ENCODE data around the gene MAPKAPK3.

The MAPKAPK3 gene

DNA sequence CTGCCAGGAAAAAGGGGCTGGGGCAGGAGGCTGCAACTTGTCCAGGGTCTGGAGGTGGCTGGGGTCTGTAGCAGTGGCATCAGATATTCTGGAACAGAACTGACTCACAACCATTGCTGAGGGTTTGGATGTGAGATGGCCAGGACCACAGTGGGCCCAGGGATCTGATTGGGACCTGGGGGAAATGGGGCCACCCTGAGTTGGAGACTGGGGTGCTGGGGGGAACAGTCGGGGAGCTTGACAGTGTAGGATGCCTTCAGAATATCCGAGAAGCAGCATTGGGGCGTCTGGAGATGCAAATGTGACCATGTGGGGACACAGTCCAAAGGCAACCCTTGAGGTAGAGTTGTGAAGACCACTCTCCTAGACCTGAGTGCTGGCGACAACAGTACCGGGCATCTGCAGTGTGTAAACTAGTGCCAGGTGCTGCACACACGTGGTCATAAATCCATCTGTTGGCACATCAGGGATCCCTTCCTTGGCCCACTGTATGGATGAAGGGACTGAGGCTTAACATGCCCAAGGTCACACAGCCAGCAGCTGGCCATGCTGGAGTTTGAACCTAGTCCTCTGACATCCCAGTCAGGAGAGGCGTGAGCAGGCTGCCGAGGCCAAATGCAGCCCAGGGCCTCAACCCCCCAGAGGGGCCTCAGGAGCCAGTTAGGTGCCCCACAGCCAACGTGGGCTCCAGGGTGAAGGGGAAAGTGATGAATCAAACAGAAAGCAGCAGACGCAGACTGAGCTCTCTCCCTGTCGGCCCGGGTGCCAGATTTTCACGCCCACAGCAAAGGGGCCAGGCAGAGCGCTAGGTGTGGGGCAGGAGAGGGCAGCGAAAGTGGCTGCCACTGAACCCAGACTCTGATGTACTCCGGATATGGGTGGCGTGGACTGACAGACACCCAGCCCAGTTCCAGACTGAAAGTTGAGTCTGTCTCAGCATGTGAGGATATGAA lies 28.9 kb upstream of the MAPKAPK3 start:
- no CpG with 5 or more reads among the region's 17 CpGs for whole genome bisulfite sequencing (ENCODE audit: insufficient coverage, insufficient read length)
- H3K4me3 ChIP-seq (ENCODE audit: low read length) = no peak overlapping the region
- no peaks in the 10 kb centered on the region for H3K9me3 ChIP-seq (ENCODE audit: control insufficient read depth, insufficient read depth, low read length)
- H3K36me3 ChIP-seq (ENCODE audit: control insufficient read depth, insufficient read depth, low read length) = no peaks in the 10 kb centered on the region
- DNase-seq (ENCODE audit: low read depth, low spot score) = no peak
- no peaks in the 10 kb centered on the region for H3K4me1 ChIP-seq (ENCODE audit: control insufficient read depth, insufficient read depth, low read length)
- no peaks in the 10 kb centered on the region for H3K27me3 ChIP-seq (ENCODE audit: control insufficient read depth, insufficient read depth, low read length)
- H3K27ac ChIP-seq (ENCODE audit: low read length) = no peak overlapping the region

DNA sequence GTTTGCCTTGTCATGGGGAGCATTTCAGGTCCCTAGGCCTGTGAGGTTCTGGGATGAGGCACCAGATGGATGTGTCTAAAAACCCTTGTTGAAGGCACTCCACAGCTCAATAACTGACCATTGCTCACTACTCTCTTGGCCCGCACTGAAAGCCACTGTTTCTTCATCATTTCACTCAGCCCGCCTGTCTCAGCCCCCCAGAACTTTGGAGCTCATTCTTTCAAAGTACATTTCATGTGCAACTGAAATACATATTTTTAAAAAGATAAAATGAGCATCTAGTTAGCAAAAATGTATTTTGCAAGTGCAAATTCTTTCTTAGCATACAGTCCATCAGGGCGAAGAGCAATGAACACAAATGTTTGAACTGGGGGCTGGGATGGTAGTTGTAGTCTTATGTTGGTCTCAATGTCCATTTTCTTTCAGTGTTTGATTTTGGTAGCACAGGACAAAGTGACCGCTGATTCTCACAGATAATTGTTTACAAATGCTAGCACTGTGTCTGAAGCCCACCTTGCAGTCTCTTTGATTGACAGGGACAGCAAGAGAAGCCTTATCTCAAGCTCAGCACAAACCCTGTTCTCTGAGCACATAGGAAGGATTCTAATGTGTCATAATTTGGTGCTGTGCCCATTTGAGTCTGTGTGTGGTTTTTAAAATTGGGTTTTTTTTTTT lies 28.1 kb upstream of the MAPKAPK3 start:
- DNase-seq (ENCODE audit: low read depth, low spot score) = no peak
- H3K36me3 ChIP-seq (ENCODE audit: control insufficient read depth, insufficient read depth, low read length) = no peaks in the 10 kb centered on the region
- H3K27ac ChIP-seq (ENCODE audit: low read length) = no peak overlapping the region
- H3K9me3 ChIP-seq (ENCODE audit: control insufficient read depth, insufficient read depth, low read length) = no peaks in the 10 kb centered on the region
- no peaks in the 10 kb centered on the region for H3K4me1 ChIP-seq (ENCODE audit: control insufficient read depth, insufficient read depth, low read length)
- no peak overlapping the region for H3K4me3 ChIP-seq (ENCODE audit: low read length)
- no peaks in the 10 kb centered on the region for H3K27me3 ChIP-seq (ENCODE audit: control insufficient read depth, insufficient read depth, low read length)
- WGBS (ENCODE audit: insufficient coverage, insufficient read length) = no CpG with 5 or more reads among the region's 4 CpGs

DNA sequence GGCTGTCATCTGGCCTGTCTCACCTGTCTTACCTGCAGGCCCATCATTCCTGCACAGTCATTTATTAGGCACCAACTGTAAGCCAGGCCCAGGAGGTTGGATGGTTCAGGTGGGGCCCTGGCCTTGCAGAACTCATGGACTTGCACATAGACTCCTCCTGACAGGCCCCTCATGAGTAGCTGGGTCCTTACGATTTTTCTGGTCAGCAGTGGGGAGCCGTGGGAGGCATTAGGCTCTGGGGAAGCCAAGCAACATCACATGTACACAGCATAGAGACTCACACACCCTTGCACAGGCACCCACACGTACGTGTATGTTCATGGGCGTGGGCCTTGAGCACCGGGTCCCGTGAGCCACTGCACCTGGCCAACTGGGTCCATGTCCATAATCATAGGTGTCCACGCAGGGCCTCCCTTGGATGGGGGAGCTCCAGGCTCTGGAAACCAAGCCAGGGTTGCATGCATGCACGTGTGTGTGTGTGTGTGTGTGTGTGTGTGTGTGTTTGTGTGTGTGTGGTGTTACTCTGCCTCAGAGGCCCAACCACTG lies 25.7 kb upstream of the MAPKAPK3 start:
- no CpG with 5 or more reads among the region's 9 CpGs for WGBS (ENCODE audit: insufficient coverage, insufficient read length)

GRCh38 chr3:50592568-50592967 lies 24.4 kb upstream of the MAPKAPK3 start:
- H3K36me3 ChIP-seq (ENCODE audit: control insufficient read depth, insufficient read depth, low read length) = no peaks in the 10 kb centered on the region
- H3K4me1 ChIP-seq (ENCODE audit: control insufficient read depth, insufficient read depth, low read length) = no peaks in the 10 kb centered on the region
- no peaks in the 10 kb centered on the region for H3K27me3 ChIP-seq (ENCODE audit: control insufficient read depth, insufficient read depth, low read length)
- WGBS (ENCODE audit: insufficient coverage, insufficient read length) = no CpG with 5 or more reads among the region's 5 CpGs
- DNase-seq (ENCODE audit: low read depth, low spot score) = no peak
- H3K4me3 ChIP-seq (ENCODE audit: low read length) = no peak overlapping the region
- no peak overlapping the region for H3K27ac ChIP-seq (ENCODE audit: low read length)
- no peaks in the 10 kb centered on the region for H3K9me3 ChIP-seq (ENCODE audit: control insufficient read depth, insufficient read depth, low read length)

More for the DNA sequence above, 25.7 kb upstream of the MAPKAPK3 start:
- DNase-seq (ENCODE audit: low read depth, low spot score) = no peak
- H3K27ac ChIP-seq (ENCODE audit: low read length) = no peak overlapping the region
- no peak overlapping the region for H3K4me3 ChIP-seq (ENCODE audit: low read length)
- no peaks in the 10 kb centered on the region for H3K9me3 ChIP-seq (ENCODE audit: control insufficient read depth, insufficient read depth, low read length)
- H3K4me1 ChIP-seq (ENCODE audit: control insufficient read depth, insufficient read depth, low read length) = no peaks in the 10 kb centered on the region
- no peaks in the 10 kb centered on the region for H3K36me3 ChIP-seq (ENCODE audit: control insufficient read depth, insufficient read depth, low read length)
- H3K27me3 ChIP-seq (ENCODE audit: control insufficient read depth, insufficient read depth, low read length) = no peaks in the 10 kb centered on the region

DNA sequence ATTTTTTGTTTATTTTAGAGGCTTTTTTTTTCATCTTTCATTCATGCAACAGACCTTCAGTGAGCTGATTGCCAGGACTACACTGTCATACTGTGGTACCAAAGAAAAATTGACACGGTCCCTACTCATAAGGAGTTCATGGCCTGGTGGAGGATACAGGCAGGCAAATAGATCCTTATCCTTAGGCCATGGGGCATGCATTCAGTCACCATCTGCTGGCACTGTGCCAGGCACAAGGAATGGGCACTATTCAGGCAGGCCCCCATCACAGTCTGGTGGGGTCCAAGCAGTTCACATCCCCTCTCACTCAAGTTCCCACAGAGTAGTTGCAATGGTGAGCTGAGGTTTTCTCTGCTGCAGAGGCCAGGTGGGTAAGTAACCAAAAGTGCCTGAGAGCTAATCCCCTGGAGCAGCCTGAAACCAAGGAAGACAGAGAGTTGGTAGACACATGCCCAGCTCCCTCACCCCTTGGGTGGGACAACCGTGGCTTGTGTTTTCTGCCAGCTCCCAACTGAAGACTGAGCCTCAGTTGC lies 22.6 kb upstream of the MAPKAPK3 start:
- no CpG with 5 or more reads among the region's 2 CpGs for WGBS (ENCODE audit: insufficient coverage, insufficient read length)
- Histone ChIP-seq H3K27me3 (ENCODE audit: control insufficient read depth, insufficient read depth, low read length) (no peaks in the 10 kb centered on the region), H3K36me3 (ENCODE audit: control insufficient read depth, insufficient read depth, low read length) (no peaks in the 10 kb centered on the region), H3K4me1 (ENCODE audit: control insufficient read depth, insufficient read depth, low read length) (no peaks in the 10 kb centered on the region), H3K9me3 (ENCODE audit: control insufficient read depth, insufficient read depth, low read length) (no peaks in the 10 kb centered on the region), H3K27ac (ENCODE audit: low read length) (no peak overlapping the region), H3K4me3 (ENCODE audit: low read length) (no peak overlapping the region)
- no peak for DNase-seq (ENCODE audit: low read depth, low spot score)

DNA sequence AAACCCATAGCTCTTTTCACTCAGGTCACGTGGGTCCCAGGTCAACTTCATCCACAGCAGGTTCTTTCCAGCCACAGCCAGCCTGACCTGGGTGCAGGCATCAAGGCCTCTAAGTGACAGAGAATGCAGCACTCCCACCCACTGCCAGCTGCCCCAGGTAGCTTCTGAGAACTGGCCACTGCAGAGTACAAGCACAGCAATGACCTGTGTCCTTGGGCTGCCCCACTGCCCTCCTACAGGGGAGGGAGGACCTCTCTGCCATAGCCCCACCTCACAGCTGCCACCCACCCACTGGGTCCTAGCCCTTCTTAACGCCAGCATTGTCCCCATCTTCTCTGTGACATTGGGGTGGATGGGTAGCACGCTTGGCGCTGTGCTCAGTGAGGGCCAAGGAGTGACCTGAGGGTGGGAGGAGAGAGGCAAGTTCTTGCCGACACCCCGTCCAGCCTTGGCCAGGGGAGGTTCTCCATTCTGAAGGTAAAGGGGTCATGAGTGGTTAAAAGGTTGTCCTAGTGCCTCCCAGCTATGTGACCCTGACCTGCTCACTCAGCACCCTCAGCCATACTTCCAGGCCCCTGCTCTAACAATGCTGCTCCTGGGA lies 17.7 kb upstream of the MAPKAPK3 start:
- no peak overlapping the region for H3K27ac ChIP-seq (ENCODE audit: low read length)
- no CpG with 5 or more reads among the region's 6 CpGs for WGBS (ENCODE audit: insufficient coverage, insufficient read length)

GRCh38 chr3:50599716-50600118 lies 17.2 kb upstream of the MAPKAPK3 start:
- H3K9me3 ChIP-seq (ENCODE audit: control insufficient read depth, insufficient read depth, low read length) = no peaks in the 10 kb centered on the region
- H3K4me1 ChIP-seq (ENCODE audit: control insufficient read depth, insufficient read depth, low read length) = no peaks in the 10 kb centered on the region
- no peak for DNase-seq (ENCODE audit: low read depth, low spot score)
- no peak overlapping the region for H3K27ac ChIP-seq (ENCODE audit: low read length)
- no peaks in the 10 kb centered on the region for H3K27me3 ChIP-seq (ENCODE audit: control insufficient read depth, insufficient read depth, low read length)
- H3K4me3 ChIP-seq (ENCODE audit: low read length) = no peak overlapping the region
- WGBS (ENCODE audit: insufficient coverage, insufficient read length) = no CpG with 5 or more reads among the region's 1 CpG
- H3K36me3 ChIP-seq (ENCODE audit: control insufficient read depth, insufficient read depth, low read length) = no peaks in the 10 kb centered on the region

More for the DNA sequence above, 17.7 kb upstream of the MAPKAPK3 start:
- Histone ChIP-seq H3K9me3 (ENCODE audit: control insufficient read depth, insufficient read depth, low read length) (no peaks in the 10 kb centered on the region), H3K36me3 (ENCODE audit: control insufficient read depth, insufficient read depth, low read length) (no peaks in the 10 kb centered on the region), H3K4me3 (ENCODE audit: low read length) (no peak overlapping the region), H3K4me1 (ENCODE audit: control insufficient read depth, insufficient read depth, low read length) (no peaks in the 10 kb centered on the region), H3K27me3 (ENCODE audit: control insufficient read depth, insufficient read depth, low read length) (no peaks in the 10 kb centered on the region)
- no peak for DNase-seq (ENCODE audit: low read depth, low spot score)

DNA sequence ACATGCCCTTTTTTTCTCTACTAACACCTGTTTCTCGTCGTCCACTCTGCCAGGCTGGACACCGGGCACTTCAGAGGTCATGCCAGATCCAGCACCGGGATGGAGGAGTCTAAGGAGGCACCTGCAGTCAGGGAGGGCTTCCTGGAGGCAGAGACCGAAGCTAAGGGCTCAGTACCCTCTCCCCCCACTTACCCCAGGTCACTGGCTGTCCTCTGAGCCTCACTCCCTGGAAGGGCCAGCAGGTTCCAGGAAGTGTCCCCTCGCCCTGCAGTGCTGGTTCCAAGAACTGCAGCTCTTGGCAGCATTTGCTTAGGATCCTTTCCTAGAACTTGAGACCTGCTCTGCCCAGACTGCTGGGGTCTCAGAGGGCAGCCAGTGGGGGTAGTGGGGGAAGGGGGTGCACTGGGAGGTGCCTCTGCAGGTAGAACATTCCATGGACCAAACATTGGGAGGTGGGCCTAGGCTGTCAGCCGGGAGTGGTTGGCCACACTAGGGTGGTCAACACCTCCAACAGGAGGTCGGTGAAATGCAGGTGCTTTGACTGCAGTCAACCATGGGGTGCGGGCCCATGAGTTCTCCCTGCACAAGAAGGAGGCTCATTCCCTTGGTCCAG lies 16.7 kb upstream of the MAPKAPK3 start:
- Histone ChIP-seq H3K4me3 (ENCODE audit: low read length) (no peak overlapping the region), H3K4me1 (ENCODE audit: control insufficient read depth, insufficient read depth, low read length) (no peaks in the 10 kb centered on the region), H3K27me3 (ENCODE audit: control insufficient read depth, insufficient read depth, low read length) (no peaks in the 10 kb centered on the region), H3K9me3 (ENCODE audit: control insufficient read depth, insufficient read depth, low read length) (no peaks in the 10 kb centered on the region), H3K36me3 (ENCODE audit: control insufficient read depth, insufficient read depth, low read length) (no peaks in the 10 kb centered on the region), H3K27ac (ENCODE audit: low read length) (no peak overlapping the region)
- no peak for DNase-seq (ENCODE audit: low read depth, low spot score)
- no CpG with 5 or more reads among the region's 9 CpGs for WGBS (ENCODE audit: insufficient coverage, insufficient read length)

GRCh38 chr3:50600841-50601591 lies 15.9 kb upstream of the MAPKAPK3 start:
- no peak for DNase-seq (ENCODE audit: low read depth, low spot score)
- WGBS (ENCODE audit: insufficient coverage, insufficient read length) = no CpG with 5 or more reads among the region's 14 CpGs
- no peak overlapping the region for H3K27ac ChIP-seq (ENCODE audit: low read length)
- H3K4me3 ChIP-seq (ENCODE audit: low read length) = no peak overlapping the region
- H3K36me3 ChIP-seq (ENCODE audit: control insufficient read depth, insufficient read depth, low read length) = no peaks in the 10 kb centered on the region
- H3K27me3 ChIP-seq (ENCODE audit: control insufficient read depth, insufficient read depth, low read length) = no peaks in the 10 kb centered on the region
- no peaks in the 10 kb centered on the region for H3K9me3 ChIP-seq (ENCODE audit: control insufficient read depth, insufficient read depth, low read length)
- H3K4me1 ChIP-seq (ENCODE audit: control insufficient read depth, insufficient read depth, low read length) = no peaks in the 10 kb centered on the region

Data from iPS DF 6.9 (cell line).